Activated T-cell treated with anti-CD3 and anti-CD28 coated beads, Interleukin-2, amount 50 U/mL, for 24 hours (primary cell): ENCODE measurements around the gene ZCWPW1.
"Not testable (repeated sequence)": the region's sequence is repeated elsewhere in the genome, so short reads cannot be mapped to it uniquely, and the experiment has no call there.

ENCODE experiments used
- DNase-seq: peaks from one replicate; pipeline ENCODE4 v3.0.0-alpha.2; 2020
- H3K27ac Mint-ChIP-seq: 2 replicates; pipeline ENCODE4 v1.8.0; 2020; ENCODE audit warnings: mild to moderate bottlenecking, mixed read lengths
- H3K27me3 Mint-ChIP-seq: 2 replicates; pipeline ENCODE4 v1.8.0; 2020; ENCODE audit warnings: mixed read lengths
- H3K36me3 Mint-ChIP-seq: 2 replicates; pipeline ENCODE4 v1.8.0; 2020; ENCODE audit warnings: low read depth, mixed read lengths
- H3K4me1 Mint-ChIP-seq: 2 replicates; pipeline ENCODE4 v1.8.0; 2020; ENCODE audit warnings: low read depth, mixed read lengths
- H3K4me3 Mint-ChIP-seq: 2 replicates; pipeline ENCODE4 v1.8.0; 2020; ENCODE audit warnings: mild to moderate bottlenecking, moderate library complexity, mixed read lengths
- H3K9me3 Mint-ChIP-seq: 2 replicates; pipeline ENCODE4 v1.8.0; 2020; ENCODE audit warnings: mixed read lengths

Gene ZCWPW1

DNA sequence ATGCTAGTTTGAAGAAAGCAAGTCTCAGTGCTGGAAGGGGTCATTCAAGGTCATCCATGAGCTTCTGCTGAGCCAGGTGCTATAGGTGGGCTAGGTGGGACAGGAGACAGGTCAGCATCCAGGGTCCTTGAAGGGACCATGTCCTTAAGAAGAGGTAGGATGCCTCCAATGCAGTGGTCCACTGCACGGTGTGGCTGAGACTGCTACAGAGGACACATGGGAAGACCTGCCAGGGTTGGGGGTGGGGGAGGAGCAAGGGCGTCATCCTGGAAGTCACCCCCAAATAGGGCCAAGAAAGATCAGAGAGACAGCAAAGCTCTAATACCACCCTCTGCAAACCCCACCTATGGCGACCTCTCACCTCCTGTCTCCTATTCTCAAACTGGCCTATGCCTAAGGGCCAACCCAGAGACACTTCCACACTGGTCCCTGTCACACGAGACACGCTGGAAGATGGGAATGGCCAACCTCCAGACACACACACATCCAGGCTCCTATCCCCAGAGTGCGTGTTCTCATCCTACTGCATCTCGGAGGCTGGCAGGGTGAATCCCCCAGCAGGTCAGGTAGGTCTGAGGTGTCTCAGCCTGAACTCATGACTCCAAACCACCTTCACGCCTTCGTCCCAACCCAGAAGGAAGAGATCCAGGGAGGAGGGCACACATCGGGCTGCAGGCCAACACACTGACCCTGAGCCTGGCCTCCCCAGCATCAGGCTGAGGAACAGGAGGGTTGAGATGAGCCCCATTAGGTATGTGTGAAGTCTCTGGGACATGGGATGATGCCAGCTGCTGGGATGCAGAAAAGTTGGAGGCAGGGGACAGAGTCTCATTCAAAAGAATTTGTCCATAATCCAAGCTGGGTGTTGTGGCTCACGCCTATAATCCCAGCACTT is 13.4 kb upstream of the ZCWPW1 start:
- Mint-ChIP-seq H3K27me3 (no peaks in the 10 kb centered on the region), H3K4me3 (no peak overlapping the region), H3K9me3 (no peaks in the 10 kb centered on the region), H3K36me3 (no peaks in the 10 kb centered on the region), H3K27ac (no peak overlapping the region), H3K4me1 (peaks cover 13% of the 10 kb centered on the region)
- DNase-seq: peak; percentile 19

GRCh38 chr7:100439244-100439643 is 10.7 kb upstream of the ZCWPW1 start:
- not testable (repeated sequence) for DNase-seq, H3K27ac Mint-ChIP-seq, H3K4me3 Mint-ChIP-seq, H3K27me3 Mint-ChIP-seq, H3K9me3 Mint-ChIP-seq
- Mint-ChIP-seq H3K36me3 (peaks cover 17% of the 10 kb centered on the region), H3K4me1 (peaks cover 17% of the 10 kb centered on the region)

DNA sequence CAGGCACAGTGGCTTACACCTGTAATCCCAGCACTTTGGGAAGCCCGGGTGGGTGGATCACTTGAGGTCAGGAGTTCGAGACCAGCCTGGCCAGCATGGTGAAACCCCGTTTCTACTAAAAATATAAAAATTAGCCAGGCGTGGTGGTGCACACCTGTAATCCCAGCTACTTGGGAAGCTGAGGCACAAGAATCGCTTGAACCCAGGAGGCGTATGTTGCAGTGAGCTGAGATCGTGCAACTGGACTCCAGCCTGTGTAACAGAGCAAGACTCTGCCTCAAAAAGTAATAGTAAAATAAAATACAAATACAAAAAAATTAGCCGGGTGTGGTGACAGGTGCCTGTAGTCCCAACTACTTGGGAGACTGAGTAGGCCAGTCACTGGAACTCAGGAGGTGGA is 10.2 kb upstream of the ZCWPW1 start:
- peaks cover 22% of the 10 kb centered on the region for H3K36me3 Mint-ChIP-seq
- not testable (repeated sequence) for H3K27me3 Mint-ChIP-seq, H3K9me3 Mint-ChIP-seq, DNase-seq, H3K27ac Mint-ChIP-seq, H3K4me3 Mint-ChIP-seq
- H3K4me1 Mint-ChIP-seq: peaks cover 19% of the 10 kb centered on the region

DNA sequence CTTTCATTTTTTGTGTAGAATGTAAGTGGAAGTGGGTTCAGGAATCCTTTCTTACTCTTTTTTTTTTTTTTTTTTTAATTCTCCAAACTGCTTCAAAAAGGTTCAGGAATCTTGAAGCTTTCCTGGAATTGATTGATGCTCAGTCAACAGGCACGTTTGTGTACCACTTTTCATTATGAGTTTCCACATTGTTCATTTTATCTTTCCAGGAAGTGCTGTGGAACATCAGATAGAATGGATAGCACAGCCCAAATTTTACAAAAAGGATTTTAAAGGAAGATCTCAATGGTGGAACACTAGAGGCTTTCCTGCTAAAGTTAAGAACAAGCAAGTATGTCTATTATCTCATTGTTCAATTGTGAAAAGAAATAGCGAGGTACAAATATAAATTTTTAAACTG is 9.7 kb upstream of the ZCWPW1 start:
- Mint-ChIP-seq H3K9me3 (no peaks in the 10 kb centered on the region), H3K27me3 (no peaks in the 10 kb centered on the region), H3K4me3 (no peak overlapping the region), H3K36me3 (peaks cover 28% of the 10 kb centered on the region), H3K4me1 (peaks cover 24% of the 10 kb centered on the region), H3K27ac (no peak overlapping the region)
- no peak for DNase-seq

- Mint-ChIP-seq H3K36me3 (peaks cover 35% of the 10 kb centered on the region), H3K4me3 (peak overlapping the region; percentile 92), H3K27me3 (no peaks in the 10 kb centered on the region), H3K9me3 (no peaks in the 10 kb centered on the region), H3K4me1 (peaks cover 32% of the 10 kb centered on the region), H3K27ac (peak overlapping the region; percentile 47)
- DNase-seq: no peak
Observed at GRCh38 chr7:100437150-100438100, 8.9 kb upstream of the ZCWPW1 start.

- H3K4me3 Mint-ChIP-seq: peak overlapping the region; percentile 92
- no peaks in the 10 kb centered on the region for H3K27me3 Mint-ChIP-seq
- no peaks in the 10 kb centered on the region for H3K9me3 Mint-ChIP-seq
- peaks cover 53% of the 10 kb centered on the region for H3K36me3 Mint-ChIP-seq
- H3K27ac Mint-ChIP-seq: peak overlapping the region; percentile 97
- peaks cover 49% of the 10 kb centered on the region for H3K4me1 Mint-ChIP-seq
- DNase-seq: peak; percentile 70
Observed at GRCh38 chr7:100435401-100436304, 7.2 kb upstream of the ZCWPW1 start.

GRCh38 chr7:100434297-100435144 is 6.0 kb upstream of the ZCWPW1 start:
- H3K27ac Mint-ChIP-seq: peak overlapping the region; percentile 96
- peaks cover 1% of the 10 kb centered on the region for H3K27me3 Mint-ChIP-seq
- no peak for DNase-seq
- peaks cover 55% of the 10 kb centered on the region for H3K4me1 Mint-ChIP-seq
- H3K4me3 Mint-ChIP-seq: peak overlapping the region; percentile 89
- peaks cover 61% of the 10 kb centered on the region for H3K36me3 Mint-ChIP-seq
- H3K9me3 Mint-ChIP-seq: no peaks in the 10 kb centered on the region

GRCh38 chr7:100433592-100434296 is 5.2 kb upstream of the ZCWPW1 start:
- peak overlapping the region; percentile 89 for H3K4me3 Mint-ChIP-seq
- peaks cover 4% of the 10 kb centered on the region for H3K27me3 Mint-ChIP-seq
- H3K9me3 Mint-ChIP-seq: no peaks in the 10 kb centered on the region
- H3K36me3 Mint-ChIP-seq: peaks cover 67% of the 10 kb centered on the region
- peaks cover 58% of the 10 kb centered on the region for H3K4me1 Mint-ChIP-seq
- H3K27ac Mint-ChIP-seq: peak overlapping the region; percentile 96
- DNase-seq: no peak

- no peak for DNase-seq
- Mint-ChIP-seq H3K36me3 (peaks cover 72% of the 10 kb centered on the region), H3K27ac (peak overlapping the region; percentile 96), H3K4me3 (no peak overlapping the region), H3K9me3 (no peaks in the 10 kb centered on the region), H3K27me3 (peaks cover 4% of the 10 kb centered on the region), H3K4me1 (peaks cover 58% of the 10 kb centered on the region)
Observed at GRCh38 chr7:100433276-100433591, 4.7 kb upstream of the ZCWPW1 start.

GRCh38 chr7:100432621-100433275 is 4.2 kb upstream of the ZCWPW1 start:
- peaks cover 75% of the 10 kb centered on the region for H3K36me3 Mint-ChIP-seq
- H3K27me3 Mint-ChIP-seq: peaks cover 4% of the 10 kb centered on the region
- H3K27ac Mint-ChIP-seq: peak overlapping the region; percentile 96
- H3K9me3 Mint-ChIP-seq: no peaks in the 10 kb centered on the region
- peak overlapping the region; percentile 97 for H3K4me3 Mint-ChIP-seq
- DNase-seq: no peak
- peaks cover 61% of the 10 kb centered on the region for H3K4me1 Mint-ChIP-seq

DNA sequence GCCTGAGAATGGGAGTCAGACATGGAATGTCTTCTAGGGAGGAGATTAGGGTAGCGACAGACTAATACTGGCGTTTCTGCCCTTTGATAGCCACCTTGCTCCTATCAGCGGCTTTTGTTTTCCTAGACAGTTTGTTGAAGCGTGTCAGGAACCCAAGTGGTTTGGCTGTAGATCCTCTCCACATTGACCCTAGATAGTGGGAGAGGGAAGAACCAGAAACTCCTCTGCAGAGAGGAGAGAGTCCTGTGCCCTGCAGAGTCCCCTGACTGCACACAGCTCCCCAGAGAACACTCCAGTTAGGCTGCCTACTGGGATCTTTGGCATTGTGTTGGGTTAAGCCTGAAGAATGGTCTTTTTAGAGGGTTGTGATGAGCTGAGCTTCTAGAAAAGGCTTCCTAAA is 3.5 kb upstream of the ZCWPW1 start:
- peak overlapping the region; percentile 97 for H3K4me3 Mint-ChIP-seq
- DNase-seq: no peak
- no peaks in the 10 kb centered on the region for H3K9me3 Mint-ChIP-seq
- peaks cover 60% of the 10 kb centered on the region for H3K4me1 Mint-ChIP-seq
- H3K27me3 Mint-ChIP-seq: peaks cover 4% of the 10 kb centered on the region
- H3K36me3 Mint-ChIP-seq: peaks cover 75% of the 10 kb centered on the region
- H3K27ac Mint-ChIP-seq: peak overlapping the region; percentile 96

DNA sequence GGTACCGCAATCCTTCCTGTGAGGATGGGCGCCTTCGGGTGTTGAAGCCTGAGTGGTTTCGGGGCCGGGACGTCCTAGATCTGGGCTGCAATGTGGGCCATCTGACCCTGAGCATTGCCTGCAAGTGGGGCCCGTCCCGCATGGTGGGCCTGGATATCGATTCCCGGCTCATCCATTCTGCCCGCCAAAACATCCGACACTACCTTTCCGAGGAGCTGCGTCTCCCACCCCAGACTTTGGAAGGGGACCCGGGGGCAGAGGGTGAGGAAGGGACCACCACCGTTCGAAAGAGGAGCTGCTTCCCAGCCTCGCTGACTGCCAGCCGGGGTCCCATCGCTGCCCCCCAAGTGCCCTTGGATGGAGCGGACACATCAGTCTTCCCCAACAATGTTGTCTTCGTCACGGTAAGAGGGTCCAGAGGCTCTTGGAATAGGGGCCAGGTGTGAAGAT is 2.8 kb upstream of the ZCWPW1 start:
- no peak for DNase-seq
- Mint-ChIP-seq H3K36me3 (peaks cover 73% of the 10 kb centered on the region), H3K4me1 (peaks cover 58% of the 10 kb centered on the region), H3K4me3 (peak overlapping the region; percentile 97), H3K9me3 (no peaks in the 10 kb centered on the region), H3K27ac (peak overlapping the region; percentile 96), H3K27me3 (peaks cover 4% of the 10 kb centered on the region)
